ENCODE data around the gene ASB13. TPM values are rescaled to one million over a fixed set of nuclear protein-coding genes. Genes with fewer than 3 reads are reported as not detected.

Gene ASB13
- total RNA-seq, 1 experiment from 2014 or later: 12.2 TPM

DNA sequence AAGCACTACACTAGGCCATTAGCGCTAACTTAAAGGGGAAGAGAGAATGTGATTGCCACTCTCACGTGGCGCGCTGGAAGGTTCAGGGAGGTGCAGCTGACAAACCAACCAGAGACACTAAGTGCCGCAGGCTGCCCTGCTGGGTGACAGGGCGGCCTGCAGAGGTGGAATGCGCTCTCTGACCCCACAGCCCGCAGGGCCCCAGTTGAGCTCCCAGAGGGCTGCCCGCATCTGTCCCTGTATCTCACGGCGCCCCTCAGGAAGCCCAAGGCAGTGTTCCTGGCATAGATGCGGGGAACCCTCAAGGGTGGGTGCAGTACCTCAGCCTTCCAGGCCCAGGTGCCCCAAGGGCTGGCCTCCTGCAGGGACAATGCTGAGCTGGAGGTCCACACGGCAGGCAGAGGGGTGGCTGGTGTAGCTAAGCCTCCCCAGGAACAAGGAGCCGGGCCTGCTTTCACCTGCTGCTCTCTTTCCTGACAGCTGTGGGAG lies 75.0 kb downstream of the ASB13 start:
- peaks cover 3% of the 10 kb centered on the region; the same call in 1 of the 2 replicates for H3K4me1 ChIP-seq (ENCODE audit: low read length)
- H3K79me2 ChIP-seq (ENCODE audit: low read length): no peaks in the 10 kb centered on the region
- no peak overlapping the region for H3K27ac ChIP-seq (ENCODE audit: low read length)
- no peak overlapping the region for H2AFZ ChIP-seq (ENCODE audit: low read length)
- no peak overlapping the region for H3K4me2 ChIP-seq (ENCODE audit: low read depth, low read length, poor library complexity, severe bottlenecking)
- no peaks in the 10 kb centered on the region for H3K27me3 ChIP-seq (ENCODE audit: low read length)
- no peaks in the 10 kb centered on the region for H3K9me3 ChIP-seq (ENCODE audit: low read length)
- no peak overlapping the region for H3K9ac ChIP-seq (ENCODE audit: low read length)
- no peak for DNase-seq
- H3K9me2 ChIP-seq (replicated peaks; ENCODE audit: insufficient read depth, low read length): no peaks in the 10 kb centered on the region
- no peak overlapping the region for H3K4me3 ChIP-seq (ENCODE audit: low read length)
- H3K36me3 ChIP-seq (ENCODE audit: insufficient read depth, low read length): no peaks in the 10 kb centered on the region
- H4K20me1 ChIP-seq (ENCODE audit: insufficient read depth, low read depth, low read length): 0 out of 2 replicates have a peak, but pooled peaks cover 5% of the 10 kb centered on the region

DNA sequence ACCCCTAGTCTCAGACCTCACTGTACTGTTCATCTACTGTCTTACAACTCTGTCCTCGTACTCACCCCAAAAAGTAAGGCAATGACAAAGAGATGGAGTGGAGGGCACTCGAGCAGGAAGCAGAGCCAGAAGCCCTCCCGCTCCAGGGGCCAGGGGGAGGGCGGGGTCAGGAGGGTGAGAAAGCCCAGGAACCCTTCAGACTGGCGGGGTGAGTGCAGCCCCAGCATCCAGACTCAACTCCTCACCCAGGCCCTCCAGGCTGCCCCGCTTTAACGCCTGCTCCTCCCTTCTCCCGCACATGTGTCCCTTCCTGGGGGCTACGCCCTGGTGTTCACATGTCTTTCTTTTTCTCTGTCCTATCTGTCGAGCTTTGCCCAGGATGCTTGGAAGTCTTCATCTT lies 75.6 kb downstream of the ASB13 start:
- no peak overlapping the region for H3K9ac ChIP-seq (ENCODE audit: low read length)
- 0 out of 2 replicates have a peak, but pooled peaks cover 5% of the 10 kb centered on the region for H4K20me1 ChIP-seq (ENCODE audit: insufficient read depth, low read depth, low read length)
- no peaks in the 10 kb centered on the region for H3K79me2 ChIP-seq (ENCODE audit: low read length)
- H3K36me3 ChIP-seq (ENCODE audit: insufficient read depth, low read length): no peaks in the 10 kb centered on the region
- H3K27me3 ChIP-seq (ENCODE audit: low read length): no peaks in the 10 kb centered on the region
- H3K9me2 ChIP-seq (replicated peaks; ENCODE audit: insufficient read depth, low read length): no peaks in the 10 kb centered on the region
- no peak overlapping the region for H3K4me3 ChIP-seq (ENCODE audit: low read length)
- H3K27ac ChIP-seq (ENCODE audit: low read length): no peak overlapping the region
- no peaks in the 10 kb centered on the region for H3K9me3 ChIP-seq (ENCODE audit: low read length)
- no peak for DNase-seq
- H3K4me1 ChIP-seq (ENCODE audit: low read length): peaks cover 3% of the 10 kb centered on the region; the same call in 1 of the 2 replicates
- no peak overlapping the region for H3K4me2 ChIP-seq (ENCODE audit: low read depth, low read length, poor library complexity, severe bottlenecking)
- H2AFZ ChIP-seq (ENCODE audit: low read length): no peak overlapping the region

GRCh38 chr10:5589661-5590511 lies 76.5 kb downstream of the ASB13 start:
- Histone ChIP-seq H3K9me3 (ENCODE audit: low read length) (no peaks in the 10 kb centered on the region), H2AFZ (ENCODE audit: low read length) (no peak overlapping the region), H3K4me2 (ENCODE audit: low read depth, low read length, poor library complexity, severe bottlenecking) (no peak overlapping the region), H3K27ac (ENCODE audit: low read length) (no peak overlapping the region), H3K9ac (ENCODE audit: low read length) (no peak overlapping the region), H3K27me3 (ENCODE audit: low read length) (no peaks in the 10 kb centered on the region), H3K9me2 (replicated peaks; ENCODE audit: insufficient read depth, low read length) (no peaks in the 10 kb centered on the region), H3K79me2 (ENCODE audit: low read length) (no peaks in the 10 kb centered on the region), H3K4me1 (ENCODE audit: low read length) (peaks cover 5% of the 10 kb centered on the region), H3K4me3 (ENCODE audit: low read length) (no peak overlapping the region), H3K36me3 (ENCODE audit: insufficient read depth, low read length) (no peaks in the 10 kb centered on the region), H4K20me1 (ENCODE audit: insufficient read depth, low read depth, low read length) (no peaks in the 10 kb centered on the region)
- no peak for DNase-seq

GRCh38 chr10:5589011-5589660 lies 77.3 kb downstream of the ASB13 start:
- no peak overlapping the region for H3K27ac ChIP-seq (ENCODE audit: low read length)
- H3K27me3 ChIP-seq (ENCODE audit: low read length): no peaks in the 10 kb centered on the region
- no peak overlapping the region for H2AFZ ChIP-seq (ENCODE audit: low read length)
- H3K36me3 ChIP-seq (ENCODE audit: insufficient read depth, low read length): no peaks in the 10 kb centered on the region
- no peaks in the 10 kb centered on the region for H3K79me2 ChIP-seq (ENCODE audit: low read length)
- no peak for DNase-seq
- H3K9ac ChIP-seq (ENCODE audit: low read length): no peak overlapping the region
- no peak overlapping the region for H3K4me3 ChIP-seq (ENCODE audit: low read length)
- no peak overlapping the region for H3K4me2 ChIP-seq (ENCODE audit: low read depth, low read length, poor library complexity, severe bottlenecking)
- H4K20me1 ChIP-seq (ENCODE audit: insufficient read depth, low read depth, low read length): no peaks in the 10 kb centered on the region
- H3K9me3 ChIP-seq (ENCODE audit: low read length): no peaks in the 10 kb centered on the region
- H3K4me1 ChIP-seq (ENCODE audit: low read length): peaks cover 7% of the 10 kb centered on the region
- no peaks in the 10 kb centered on the region for H3K9me2 ChIP-seq (replicated peaks; ENCODE audit: insufficient read depth, low read length)

Small RNA genes lying within 50 kb of the gene (small RNA-seq; reads per million reads assigned to genes)
- not detected for gene AL365356.2
- gene RN7SL445P: not detected

Other genes starting within 250 kb of the ASB13 start
- gene CALML5, start 167.0 kb downstream of the ASB13 start, total RNA-seq (2014; rRNA removed; shearing (Covaris generic); ENCODE audit: low replicate concordance): not detected in 2 replicates
- not detected in 2 replicates for gene CALML3, start 141.6 kb downstream of the ASB13 start, total RNA-seq (2014; rRNA removed; shearing (Covaris generic); ENCODE audit: low replicate concordance)
- gene TASOR2, start 18.2 kb upstream of the ASB13 start, total RNA-seq (2014; rRNA removed; shearing (Covaris generic); ENCODE audit: low replicate concordance): 57.7 and 63.7 TPM in 2 replicates
- gene GDI2, start 146.8 kb upstream of the ASB13 start, total RNA-seq (2014; rRNA removed; shearing (Covaris generic); ENCODE audit: low replicate concordance): 275 and 383 TPM in 2 replicates
- 12.8 and 29.5 TPM in 2 replicates for gene ANKRD16, start 223.3 kb upstream of the ASB13 start, total RNA-seq (2014; rRNA removed; shearing (Covaris generic); ENCODE audit: low replicate concordance)
- gene FBH1, start 223.6 kb upstream of the ASB13 start, total RNA-seq (2014; rRNA removed; shearing (Covaris generic); ENCODE audit: low replicate concordance): 61.9 and 90.1 TPM in 2 replicates